Spinal cord (tissue), 10 donors: Measurements from ENCODE around the gene MIS12. TPM values are rescaled to one million over a fixed set of nuclear protein-coding genes. Genes with fewer than 3 reads are reported as not detected.

ENCODE experiments used
- DNase-seq, 6 donors: peaks; one replicate each; pipeline versions ENCODE4 v3.0.0 to v3.0.0-alpha.2; 2013 to 2015; ENCODE audit warnings: low spot score in 6 of 6, low read depth in 4 of 6
- H3K27ac ChIP-seq: one replicate; pipeline ENCODE4 v1.5.1; 2013; ENCODE audit warnings: low read depth, low read length, control low read depth
- H3K27me3 ChIP-seq: one replicate; pipeline ENCODE4 v1.6.1; 2013; ENCODE audit warnings: low read length; ENCODE audit not compliant: control insufficient read depth, insufficient read depth
- H3K36me3 ChIP-seq: one replicate; pipeline ENCODE4 v1.6.1; 2013; ENCODE audit warnings: low read length; ENCODE audit not compliant: control insufficient read depth, insufficient read depth
- H3K4me1 ChIP-seq: one replicate; pipeline ENCODE4 v1.6.1; 2013; ENCODE audit warnings: low read length; ENCODE audit not compliant: control insufficient read depth, insufficient read depth
- H3K4me3 ChIP-seq: one replicate; pipeline ENCODE4 v1.5.1; 2013; ENCODE audit warnings: low read depth, low read length, control low read depth
- H3K9me3 ChIP-seq: one replicate; pipeline ENCODE4 v1.6.1; 2013; ENCODE audit warnings: low read length; ENCODE audit not compliant: control insufficient read depth, insufficient read depth
- WGBS: methylation state at CpG from one replicate; pipeline ENCODE4 v1.1.5; 2013; ENCODE audit warnings: missing lambda C conversion rate; ENCODE audit not compliant: insufficient coverage; 5-methylcytosine and 5-hydroxymethylcytosine counted together
- polyA plus RNA-seq, 2 donors: library from polyadenylated mRNA; unstranded; fragments of 120-200 nt; gene quantifications; one replicate each; pipeline ENCODE4 v1.2.1, GENCODE V29; 2013; ENCODE audit not compliant: insufficient read length in 2 of 2
- total RNA-seq, 2 donors: library from RNA; depleted of rRNA in 1 of 2; stranded (reverse); fragments of 120-200 nt in 1 of 2; fragments of >200 nt in 1 of 2; gene quantifications; one replicate each; pipeline versions ENCODE4 v1.2.3 to v1.2.4, GENCODE V29; 2013 to 2014
- donor health status: healthy.

The MIS12 gene
- total and polyA plus RNA-seq, 4 donors, result 19.4 to 27.1 (median 26.6) TPM

GRCh38 chr17:5492970-5493369 is 6.6 kb downstream of the MIS12 start:
- H3K4me1 ChIP-seq, result no peaks in the 10 kb centered on the region
- H3K4me3 ChIP-seq, result no peak overlapping the region
- peaks cover 14% of the 10 kb centered on the region for H3K36me3 ChIP-seq
- no CpG with 5 or more reads among the region's 2 CpGs for whole genome bisulfite sequencing
- no peaks in the 10 kb centered on the region for H3K27me3 ChIP-seq
- DNase-seq, result no peak
- H3K9me3 ChIP-seq, result no peaks in the 10 kb centered on the region
- no peak overlapping the region for H3K27ac ChIP-seq

GRCh38 chr17:5499476-5500231 is 13.3 kb downstream of the MIS12 start:
- Histone ChIP-seq H3K4me3 (peak overlapping the region; percentile 86), H3K36me3 (peaks cover 15% of the 10 kb centered on the region), H3K27me3 (no peaks in the 10 kb centered on the region), H3K4me1 (peaks cover 30% of the 10 kb centered on the region), H3K27ac (peak overlapping the region; percentile 81), H3K9me3 (no peaks in the 10 kb centered on the region)
- 1% methylated on average over 42 of the region's 44 CpGs for WGBS
- peak in 2 of 6 donors; percentile 67 to 71 for DNase-seq

- H3K9me3 ChIP-seq, result no peaks in the 10 kb centered on the region
- H3K36me3 ChIP-seq, result peaks cover 14% of the 10 kb centered on the region
- H3K4me3 ChIP-seq, result peak overlapping the region; percentile 86
- peaks cover 36% of the 10 kb centered on the region for H3K4me1 ChIP-seq
- H3K27ac ChIP-seq, result peak overlapping the region; percentile 81
- WGBS, result 0% methylated on average over 8 of the region's 18 CpGs
- H3K27me3 ChIP-seq, result no peaks in the 10 kb centered on the region
- no peak for DNase-seq
Measured at GRCh38 chr17:5500247-5500588, 13.9 kb downstream of the MIS12 start.

- peak overlapping the region; percentile 86 for H3K4me3 ChIP-seq
- H3K9me3 ChIP-seq, result no peaks in the 10 kb centered on the region
- no peaks in the 10 kb centered on the region for H3K27me3 ChIP-seq
- under 1% methylated on average over 66 of the region's 67 CpGs for WGBS
- DNase-seq, result peak; percentile 80 to 99 (median 91)
- H3K36me3 ChIP-seq, result peaks cover 12% of the 10 kb centered on the region
- peaks cover 39% of the 10 kb centered on the region for H3K4me1 ChIP-seq
- peak overlapping the region; percentile 81 for H3K27ac ChIP-seq
Measured at GRCh38 chr17:5500589-5501391, 14.4 kb downstream of the MIS12 start.

- Histone ChIP-seq H3K9me3 (no peaks in the 10 kb centered on the region), H3K27me3 (no peaks in the 10 kb centered on the region), H3K4me3 (no peak overlapping the region), H3K4me1 (peaks cover 39% of the 10 kb centered on the region), H3K36me3 (peaks cover 12% of the 10 kb centered on the region), H3K27ac (peak overlapping the region; percentile 81)
- 62% methylated on average over 2 of the region's 8 CpGs for WGBS
- no peak for DNase-seq
Measured at GRCh38 chr17:5501685-5502084, 15.3 kb downstream of the MIS12 start.

GRCh38 chr17:5502552-5502951 is 16.2 kb downstream of the MIS12 start:
- 100% methylated on average over 4 of the region's 4 CpGs for WGBS
- Histone ChIP-seq H3K9me3 (no peaks in the 10 kb centered on the region), H3K27ac (no peak overlapping the region)

GRCh38 chr17:5506307-5506706 is 19.9 kb downstream of the MIS12 start:
- Histone ChIP-seq H3K4me1 (peaks cover 33% of the 10 kb centered on the region), H3K27ac (no peak overlapping the region), H3K9me3 (no peaks in the 10 kb centered on the region), H3K4me3 (no peak overlapping the region), H3K36me3 (no peaks in the 10 kb centered on the region), H3K27me3 (no peaks in the 10 kb centered on the region)
- WGBS, result 100% methylated on average over 1 of the region's 5 CpGs
- DNase-seq, result no peak

More at GRCh38 chr17:5502552-5502951, 16.2 kb downstream of the MIS12 start:
- H3K4me3 ChIP-seq, result no peak overlapping the region
- peaks cover 39% of the 10 kb centered on the region for H3K4me1 ChIP-seq
- DNase-seq, result no peak
- no peaks in the 10 kb centered on the region for H3K27me3 ChIP-seq
- peaks cover 12% of the 10 kb centered on the region for H3K36me3 ChIP-seq

GRCh38 chr17:5508810-5509209 is 22.4 kb downstream of the MIS12 start:
- Histone ChIP-seq H3K27ac (no peak overlapping the region), H3K4me1 (peaks cover 23% of the 10 kb centered on the region), H3K9me3 (no peaks in the 10 kb centered on the region), H3K4me3 (no peak overlapping the region), H3K27me3 (no peaks in the 10 kb centered on the region), H3K36me3 (no peaks in the 10 kb centered on the region)
- DNase-seq, result peak in 3 of 6 donors; percentile 51 to 93 (median 58)
- 11% methylated on average over 4 of the region's 4 CpGs for WGBS

GRCh38 chr17:5509482-5509881 is 23.1 kb downstream of the MIS12 start:
- no peak overlapping the region for H3K27ac ChIP-seq
- no peaks in the 10 kb centered on the region for H3K27me3 ChIP-seq
- peaks cover 17% of the 10 kb centered on the region for H3K4me1 ChIP-seq
- 95% methylated on average over 4 of the region's 8 CpGs for WGBS
- no peaks in the 10 kb centered on the region for H3K36me3 ChIP-seq
- no peak for DNase-seq
- H3K9me3 ChIP-seq, result no peaks in the 10 kb centered on the region
- no peak overlapping the region for H3K4me3 ChIP-seq
